GM23338 (cell line): ENCODE results near the gene RNF150. TPM values are rescaled to one million over a fixed set of nuclear protein-coding genes. Genes with fewer than 3 reads are reported as not detected.

ENCODE experiments used
- ATAC-seq: fragments of 200-7000 bp; cut with Tn5 transposase; 3 replicates; pipeline ENCODE4 v1.9.1; 2020
- DNase-seq: peaks from one replicate; pipeline ENCODE4 v3.0.0-alpha.2; 2015; ENCODE audit warnings: low spot score
- H2AFZ ChIP-seq: fragments of 200-600 bp; sonication (generic); 2 replicates; pipeline ENCODE4 v1.8.0; 2016; ENCODE audit warnings: antibody characterized with exemption, mild to moderate bottlenecking, moderate library complexity
- H3F3A ChIP-seq: fragments of 200-600 bp; sonication (generic); replicated peaks from 2 replicates; pipeline ENCODE4 v1.8.0; 2017; ENCODE audit warnings: antibody characterized with exemption, mixed run types, low read depth
- H3K27ac ChIP-seq: fragments of 200-600 bp; sonication (generic); 2 replicates; pipeline ENCODE4 v1.6.1; 2016; ENCODE audit warnings: low read depth
- H3K27me3 ChIP-seq: fragments of 200-600 bp; sonication (generic); 2 replicates; pipeline ENCODE4 v1.8.0; 2016; ENCODE audit warnings: mild to moderate bottlenecking, mixed run types, moderate library complexity; ENCODE audit not compliant: insufficient read depth
- H3K36me3 ChIP-seq: fragments of 200-600 bp; sonication (generic); 2 replicates; pipeline ENCODE4 v1.8.0; 2016; ENCODE audit warnings: mild to moderate bottlenecking; ENCODE audit not compliant: insufficient read depth
- H3K4me1 ChIP-seq: fragments of 200-600 bp; sonication (generic); 2 replicates; pipeline ENCODE4 v1.8.0; 2016; ENCODE audit warnings: mild to moderate bottlenecking, moderate library complexity; ENCODE audit not compliant: insufficient read depth
- H3K4me2 ChIP-seq: fragments of 200-600 bp; sonication (generic); 2 replicates; pipeline ENCODE4 v1.7.1; 2017; ENCODE audit warnings: mixed run types
- H3K4me3 ChIP-seq: fragments of 200-600 bp; sonication (generic); 2 replicates; pipeline ENCODE4 v1.6.1; 2016; ENCODE audit warnings: mixed run types
- H3K79me2 ChIP-seq: fragments of 200-600 bp; sonication (generic); replicated peaks from 2 replicates; pipeline ENCODE4 v1.8.0; 2017; ENCODE audit warnings: mild to moderate bottlenecking; ENCODE audit not compliant: insufficient read depth
- H3K9me2 ChIP-seq: fragments of 200-600 bp; sonication (generic); 2 replicates; pipeline ENCODE4 v1.8.0; 2017; ENCODE audit not compliant: insufficient read depth
- H4K20me1 ChIP-seq: fragments of 200-600 bp; sonication (generic); replicated peaks from 2 replicates; pipeline ENCODE4 v1.8.0; 2017; ENCODE audit warnings: mild to moderate bottlenecking; ENCODE audit not compliant: insufficient read depth
- H3K27ac Mint-ChIP-seq: 2 replicates; pipeline ENCODE4 v1.8.0; 2020; ENCODE audit warnings: inconsistent platforms, mild to moderate bottlenecking, moderate library complexity, mixed read lengths
- H3K27me3 Mint-ChIP-seq: 3 replicates; pipeline ENCODE4 v1.8.0; 2022; ENCODE audit warnings: low read depth, mild to moderate bottlenecking, moderate library complexity, mixed read lengths, inconsistent platforms; ENCODE audit not compliant: insufficient read depth, poor library complexity
- H3K36me3 Mint-ChIP-seq: 3 replicates; pipeline ENCODE4 v1.8.0; 2021; ENCODE audit warnings: low read depth, mild to moderate bottlenecking, inconsistent platforms, moderate library complexity, mixed read lengths
- H3K4me1 Mint-ChIP-seq: 3 replicates; pipeline ENCODE4 v1.8.0; 2020; ENCODE audit warnings: mild to moderate bottlenecking, inconsistent platforms, mixed read lengths
- H3K4me3 Mint-ChIP-seq: 3 replicates; pipeline ENCODE4 v1.8.0; 2021; ENCODE audit warnings: moderate library complexity, mild to moderate bottlenecking, inconsistent platforms, mixed read lengths
- H3K9me3 Mint-ChIP-seq: 3 replicates; pipeline ENCODE4 v1.8.0; 2020; ENCODE audit warnings: moderate library complexity, mild to moderate bottlenecking, inconsistent platforms, mixed read lengths
- CREB1 ChIP-seq: fragments of 250-450 bp; sonication (Bioruptor Pico); IDR thresholded peaks from 2 replicates; pipeline ENCODE4 v1.5.0; 2020; ENCODE audit warnings: low read depth, mild to moderate bottlenecking, moderate library complexity
- EZH2phosphoT487 ChIP-seq: fragments of 200-600 bp; sonication (generic); IDR thresholded peaks from one replicate; pipeline ENCODE4 v1.8.1; 2018; ENCODE audit warnings: antibody characterized with exemption; ENCODE audit not compliant: unreplicated experiment
- JUNB ChIP-seq: IDR thresholded peaks from one replicate; pipeline ENCODE4 v1.6.1; 2016; ENCODE audit warnings: antibody characterized with exemption; ENCODE audit not compliant: unreplicated experiment
- NANOG ChIP-seq: IDR thresholded peaks from 2 replicates; pipeline ENCODE4 v1.6.1; 2016; ENCODE audit warnings: antibody characterized with exemption, borderline replicate concordance
- STAT1 ChIP-seq: IDR thresholded peaks from one replicate; pipeline ENCODE4 v1.6.1; 2016; ENCODE audit warnings: antibody characterized with exemption; ENCODE audit not compliant: unreplicated experiment
- ZNF114 ChIP-seq: fragments of 250-450 bp; sonication (Bioruptor Pico); IDR thresholded peaks from 2 replicates; pipeline ENCODE4 v1.5.0; 2020; ENCODE audit warnings: mild to moderate bottlenecking, moderate library complexity
- polyA plus RNA-seq: library from polyadenylated mRNA; unstranded; fragments of >200 nt; fragmentation: Nextera tagmentation; extraction: Ambion mirVana; gene quantifications from 2 replicates; pipeline ENCODE4 v1.2.1, GENCODE V29; 2016
- total RNA-seq: library from RNA; depleted of rRNA; stranded (reverse); fragments of >200 nt; shearing (Covaris generic); gene quantifications from 2 replicates; pipeline ENCODE4 v1.2.3, GENCODE V29; 2014
- TF ChIP-seq, protein P1 (sequence below): IDR thresholded peaks from one replicate; pipeline ENCODE4 v1.6.1; 2018; ENCODE audit warnings: antibody characterized with exemption; ENCODE audit not compliant: unreplicated experiment
- TF ChIP-seq, protein P2 (sequence below): fragments of 250-450 bp; sonication (Bioruptor Pico); IDR thresholded peaks from 2 replicates; pipeline ENCODE4 v1.5.0; 2020; ENCODE audit warnings: mild to moderate bottlenecking, moderate library complexity

RNF150 gene
- total and polyA plus RNA-seq, 2 experiments from 2014 or later = 1.3 to 6.1 TPM

DNA sequence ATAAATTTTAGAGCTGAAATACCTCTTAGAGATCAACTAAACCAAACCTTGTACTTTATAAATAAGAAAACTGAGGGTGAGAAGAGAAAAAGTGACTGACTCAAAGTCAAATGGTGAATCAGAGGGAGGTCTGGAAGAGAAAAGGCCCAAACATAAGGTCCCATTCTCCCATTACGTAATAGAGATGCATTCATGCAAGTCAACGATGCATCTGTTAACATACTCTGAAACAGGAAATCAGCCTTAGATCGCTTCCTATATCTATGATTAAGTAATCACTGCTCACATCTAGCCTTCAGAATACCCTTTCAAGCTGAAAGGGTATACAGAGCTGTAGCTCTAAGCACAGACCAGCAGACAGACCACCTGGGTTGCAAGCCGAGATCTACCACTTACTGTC lies 6.5 kb downstream of the RNF150 start:
- ATAC-seq = no peak
- H2AFZ ChIP-seq = no peak overlapping the region
- no peak overlapping the region for H3K4me3 Mint-ChIP-seq
- no peak overlapping the region for H3K4me2 ChIP-seq
- peaks cover 3% of the 10 kb centered on the region for H4K20me1 ChIP-seq
- H3F3A ChIP-seq = no peaks in the 10 kb centered on the region
- H3K9me2 ChIP-seq = no peaks in the 10 kb centered on the region
- H3K79me2 ChIP-seq = peaks cover 18% of the 10 kb centered on the region; the same call in 1 of the 2 replicates
- H3K27ac Mint-ChIP-seq = no peak overlapping the region
- H3K9me3 Mint-ChIP-seq = no peaks in the 10 kb centered on the region
- H3K4me1 ChIP-seq = peaks cover 27% of the 10 kb centered on the region
- no peak for DNase-seq
- H3K36me3 ChIP-seq = no peaks in the 10 kb centered on the region
- no peak overlapping the region for H3K27ac ChIP-seq
- H3K4me3 ChIP-seq = no peak overlapping the region
- peaks cover 6% of the 10 kb centered on the region for H3K27me3 Mint-ChIP-seq
- H3K4me1 Mint-ChIP-seq = peaks cover 23% of the 10 kb centered on the region
- peaks cover 18% of the 10 kb centered on the region for H3K27me3 ChIP-seq
- H3K36me3 Mint-ChIP-seq = peaks cover 7% of the 10 kb centered on the region; the same call in 1 of the 3 replicates
- TF ChIP-seq, protein P1, sequence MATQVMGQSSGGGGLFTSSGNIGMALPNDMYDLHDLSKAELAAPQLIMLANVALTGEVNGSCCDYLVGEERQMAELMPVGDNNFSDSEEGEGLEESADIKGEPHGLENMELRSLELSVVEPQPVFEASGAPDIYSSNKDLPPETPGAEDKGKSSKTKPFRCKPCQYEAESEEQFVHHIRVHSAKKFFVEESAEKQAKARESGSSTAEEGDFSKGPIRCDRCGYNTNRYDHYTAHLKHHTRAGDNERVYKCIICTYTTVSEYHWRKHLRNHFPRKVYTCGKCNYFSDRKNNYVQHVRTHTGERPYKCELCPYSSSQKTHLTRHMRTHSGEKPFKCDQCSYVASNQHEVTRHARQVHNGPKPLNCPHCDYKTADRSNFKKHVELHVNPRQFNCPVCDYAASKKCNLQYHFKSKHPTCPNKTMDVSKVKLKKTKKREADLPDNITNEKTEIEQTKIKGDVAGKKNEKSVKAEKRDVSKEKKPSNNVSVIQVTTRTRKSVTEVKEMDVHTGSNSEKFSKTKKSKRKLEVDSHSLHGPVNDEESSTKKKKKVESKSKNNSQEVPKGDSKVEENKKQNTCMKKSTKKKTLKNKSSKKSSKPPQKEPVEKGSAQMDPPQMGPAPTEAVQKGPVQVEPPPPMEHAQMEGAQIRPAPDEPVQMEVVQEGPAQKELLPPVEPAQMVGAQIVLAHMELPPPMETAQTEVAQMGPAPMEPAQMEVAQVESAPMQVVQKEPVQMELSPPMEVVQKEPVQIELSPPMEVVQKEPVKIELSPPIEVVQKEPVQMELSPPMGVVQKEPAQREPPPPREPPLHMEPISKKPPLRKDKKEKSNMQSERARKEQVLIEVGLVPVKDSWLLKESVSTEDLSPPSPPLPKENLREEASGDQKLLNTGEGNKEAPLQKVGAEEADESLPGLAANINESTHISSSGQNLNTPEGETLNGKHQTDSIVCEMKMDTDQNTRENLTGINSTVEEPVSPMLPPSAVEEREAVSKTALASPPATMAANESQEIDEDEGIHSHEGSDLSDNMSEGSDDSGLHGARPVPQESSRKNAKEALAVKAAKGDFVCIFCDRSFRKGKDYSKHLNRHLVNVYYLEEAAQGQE = no peak
- TF ChIP-seq EZH2phosphoT487 = no peak

DNA sequence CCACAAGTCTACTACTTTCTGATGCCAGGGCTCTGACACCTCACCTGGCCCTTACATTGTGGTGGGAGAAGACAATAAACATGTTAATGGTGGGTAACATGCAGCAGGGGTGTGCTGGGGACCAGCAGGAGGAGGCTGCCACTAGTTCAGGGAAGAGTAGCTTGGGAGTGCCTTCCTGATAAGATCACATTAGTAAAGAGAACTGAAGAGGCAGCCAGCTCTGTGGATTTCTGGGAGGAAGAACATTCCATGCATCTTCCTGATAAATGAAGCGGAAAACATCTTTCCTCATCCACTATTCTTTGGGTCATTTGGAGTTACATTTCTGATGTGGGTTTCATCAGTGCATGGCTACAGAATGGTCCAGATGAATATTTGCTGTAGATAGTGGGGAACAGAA lies 9.0 kb downstream of the RNF150 start:
- Histone ChIP-seq H3K27ac (no peak overlapping the region), H3K36me3 (no peaks in the 10 kb centered on the region), H3K9me2 (no peaks in the 10 kb centered on the region), H3K79me2 (peaks cover 16% of the 10 kb centered on the region; the same call in 1 of the 2 replicates), H3F3A (no peaks in the 10 kb centered on the region), H3K27me3 (no peaks in the 10 kb centered on the region), H3K4me1 (0 out of 2 replicates have a peak, but pooled peaks cover 8% of the 10 kb centered on the region), H3K4me3 (no peak overlapping the region), H3K4me2 (no peak overlapping the region), H4K20me1 (peaks cover 3% of the 10 kb centered on the region), H2AFZ (no peak overlapping the region)
- Mint-ChIP-seq H3K4me3 (no peak overlapping the region), H3K9me3 (no peaks in the 10 kb centered on the region), H3K27ac (no peak overlapping the region), H3K36me3 (peaks cover 7% of the 10 kb centered on the region; the same call in 1 of the 3 replicates), H3K27me3 (no peaks in the 10 kb centered on the region), H3K4me1 (peaks cover 9% of the 10 kb centered on the region)
- DNase-seq (no peak), ATAC-seq (no peak)
- no peak for TF ChIP-seq JUNB
- TF ChIP-seq STAT1 = no peak
- no peak for TF ChIP-seq CREB1 (CRISPR knock-in tag)
- TF ChIP-seq, protein P1 = no peak
- TF ChIP-seq NANOG = no peak
- TF ChIP-seq, protein P2, sequence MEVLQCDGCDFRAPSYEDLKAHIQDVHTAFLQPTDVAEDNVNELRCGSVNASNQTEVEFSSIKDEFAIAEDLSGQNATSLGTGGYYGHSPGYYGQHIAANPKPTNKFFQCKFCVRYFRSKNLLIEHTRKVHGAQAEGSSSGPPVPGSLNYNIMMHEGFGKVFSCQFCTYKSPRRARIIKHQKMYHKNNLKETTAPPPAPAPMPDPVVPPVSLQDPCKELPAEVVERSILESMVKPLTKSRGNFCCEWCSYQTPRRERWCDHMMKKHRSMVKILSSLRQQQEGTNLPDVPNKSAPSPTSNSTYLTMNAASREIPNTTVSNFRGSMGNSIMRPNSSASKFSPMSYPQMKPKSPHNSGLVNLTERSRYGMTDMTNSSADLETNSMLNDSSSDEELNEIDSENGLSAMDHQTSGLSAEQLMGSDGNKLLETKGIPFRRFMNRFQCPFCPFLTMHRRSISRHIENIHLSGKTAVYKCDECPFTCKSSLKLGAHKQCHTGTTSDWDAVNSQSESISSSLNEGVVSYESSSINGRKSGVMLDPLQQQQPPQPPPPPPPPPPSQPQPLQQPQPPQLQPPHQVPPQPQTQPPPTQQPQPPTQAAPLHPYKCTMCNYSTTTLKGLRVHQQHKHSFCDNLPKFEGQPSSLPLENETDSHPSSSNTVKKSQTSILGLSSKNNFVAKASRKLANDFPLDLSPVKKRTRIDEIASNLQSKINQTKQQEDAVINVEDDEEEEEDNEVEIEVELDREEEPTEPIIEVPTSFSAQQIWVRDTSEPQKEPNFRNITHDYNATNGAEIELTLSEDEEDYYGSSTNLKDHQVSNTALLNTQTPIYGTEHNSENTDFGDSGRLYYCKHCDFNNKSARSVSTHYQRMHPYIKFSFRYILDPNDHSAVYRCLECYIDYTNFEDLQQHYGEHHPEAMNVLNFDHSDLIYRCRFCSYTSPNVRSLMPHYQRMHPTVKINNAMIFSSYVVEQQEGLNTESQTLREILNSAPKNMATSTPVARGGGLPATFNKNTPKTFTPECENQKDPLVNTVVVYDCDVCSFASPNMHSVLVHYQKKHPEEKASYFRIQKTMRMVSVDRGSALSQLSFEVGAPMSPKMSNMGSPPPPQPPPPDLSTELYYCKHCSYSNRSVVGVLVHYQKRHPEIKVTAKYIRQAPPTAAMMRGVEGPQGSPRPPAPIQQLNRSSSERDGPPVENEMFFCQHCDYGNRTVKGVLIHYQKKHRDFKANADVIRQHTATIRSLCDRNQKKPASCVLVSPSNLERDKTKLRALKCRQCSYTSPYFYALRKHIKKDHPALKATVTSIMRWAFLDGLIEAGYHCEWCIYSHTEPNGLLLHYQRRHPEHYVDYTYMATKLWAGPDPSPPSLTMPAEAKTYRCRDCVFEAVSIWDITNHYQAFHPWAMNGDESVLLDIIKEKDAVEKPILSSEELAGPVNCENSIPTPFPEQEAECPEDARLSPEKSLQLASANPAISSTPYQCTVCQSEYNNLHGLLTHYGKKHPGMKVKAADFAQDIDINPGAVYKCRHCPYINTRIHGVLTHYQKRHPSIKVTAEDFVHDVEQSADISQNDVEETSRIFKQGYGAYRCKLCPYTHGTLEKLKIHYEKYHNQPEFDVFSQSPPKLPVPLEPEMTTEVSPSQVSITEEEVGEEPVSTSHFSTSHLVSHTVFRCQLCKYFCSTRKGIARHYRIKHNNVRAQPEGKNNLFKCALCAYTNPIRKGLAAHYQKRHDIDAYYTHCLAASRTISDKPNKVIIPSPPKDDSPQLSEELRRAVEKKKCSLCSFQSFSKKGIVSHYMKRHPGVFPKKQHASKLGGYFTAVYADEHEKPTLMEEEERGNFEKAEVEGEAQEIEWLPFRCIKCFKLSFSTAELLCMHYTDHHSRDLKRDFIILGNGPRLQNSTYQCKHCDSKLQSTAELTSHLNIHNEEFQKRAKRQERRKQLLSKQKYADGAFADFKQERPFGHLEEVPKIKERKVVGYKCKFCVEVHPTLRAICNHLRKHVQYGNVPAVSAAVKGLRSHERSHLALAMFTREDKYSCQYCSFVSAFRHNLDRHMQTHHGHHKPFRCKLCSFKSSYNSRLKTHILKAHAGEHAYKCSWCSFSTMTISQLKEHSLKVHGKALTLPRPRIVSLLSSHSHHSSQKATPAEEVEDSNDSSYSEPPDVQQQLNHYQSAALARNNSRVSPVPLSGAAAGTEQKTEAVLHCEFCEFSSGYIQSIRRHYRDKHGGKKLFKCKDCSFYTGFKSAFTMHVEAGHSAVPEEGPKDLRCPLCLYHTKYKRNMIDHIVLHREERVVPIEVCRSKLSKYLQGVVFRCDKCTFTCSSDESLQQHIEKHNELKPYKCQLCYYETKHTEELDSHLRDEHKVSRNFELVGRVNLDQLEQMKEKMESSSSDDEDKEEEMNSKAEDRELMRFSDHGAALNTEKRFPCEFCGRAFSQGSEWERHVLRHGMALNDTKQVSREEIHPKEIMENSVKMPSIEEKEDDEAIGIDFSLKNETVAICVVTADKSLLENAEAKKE (CRISPR knock-in tag) = no peak
- TF ChIP-seq ZNF114 (CRISPR knock-in tag) = no peak
- TF ChIP-seq EZH2phosphoT487 = no peak
